T-helper 2 cell treated with Interferon-gamma antibody and Interleukin-4, amounts not matched to agents 5 μg/mL and 100 μg/mL, for 36 hours (primary cell): Measurements from ENCODE around the gene ITGAX.
"Not testable (repeated sequence)": the region's sequence is repeated elsewhere in the genome, so short reads cannot be mapped to it uniquely, and the experiment has no call there.

ENCODE experiments used
- DNase-seq: peaks from one replicate; pipeline ENCODE4 v3.0.0; 2021; ENCODE audit warnings: low spot score
- H3K27ac Mint-ChIP-seq: one replicate; pipeline ENCODE4 v1.8.0; 2021; ENCODE audit warnings: mild to moderate bottlenecking, mixed read lengths
- H3K27me3 Mint-ChIP-seq: one replicate; pipeline ENCODE4 v1.8.0; 2021; ENCODE audit warnings: low read depth, mixed read lengths
- H3K36me3 Mint-ChIP-seq: one replicate; pipeline ENCODE4 v1.8.0; 2021; ENCODE audit warnings: low read depth, mixed read lengths
- H3K4me1 Mint-ChIP-seq: one replicate; pipeline ENCODE4 v1.8.0; 2021; ENCODE audit warnings: low read depth, mixed read lengths
- H3K4me3 Mint-ChIP-seq: one replicate; pipeline ENCODE4 v1.8.0; 2022; ENCODE audit warnings: mild to moderate bottlenecking, moderate library complexity, mixed read lengths
- H3K9me3 Mint-ChIP-seq: one replicate; pipeline ENCODE4 v1.8.0; 2021; ENCODE audit warnings: mixed read lengths

ITGAX gene

GRCh38 chr16:31413943-31414342 lies 59.0 kb downstream of the ITGAX start:
- Mint-ChIP-seq H3K27ac (no peak overlapping the region), H3K4me1 (peaks cover 38% of the 10 kb centered on the region), H3K36me3 (no peaks in the 10 kb centered on the region), H3K4me3 (no peak overlapping the region), H3K9me3 (no peaks in the 10 kb centered on the region), H3K27me3 (no peaks in the 10 kb centered on the region)
- DNase-seq, result no peak

- Mint-ChIP-seq H3K9me3 (no peaks in the 10 kb centered on the region), H3K27me3 (no peaks in the 10 kb centered on the region), H3K4me3 (peak overlapping the region; percentile 19), H3K4me1 (peaks cover 38% of the 10 kb centered on the region), H3K36me3 (no peaks in the 10 kb centered on the region), H3K27ac (peak overlapping the region; percentile 60)
- DNase-seq, result no peak
Measured at GRCh38 chr16:31414706-31415105, 59.7 kb downstream of the ITGAX start.

- Mint-ChIP-seq H3K36me3 (peaks cover 3% of the 10 kb centered on the region), H3K27ac (no peak overlapping the region), H3K4me1 (peaks cover 47% of the 10 kb centered on the region), H3K9me3 (no peaks in the 10 kb centered on the region), H3K4me3 (no peak overlapping the region), H3K27me3 (no peaks in the 10 kb centered on the region)
- no peak for DNase-seq
Measured at GRCh38 chr16:31416371-31416770, 61.4 kb downstream of the ITGAX start.

GRCh38 chr16:31417036-31417435 lies 62.1 kb downstream of the ITGAX start:
- not testable (repeated sequence) for H3K9me3 Mint-ChIP-seq, H3K27me3 Mint-ChIP-seq, H3K4me3 Mint-ChIP-seq, DNase-seq, H3K36me3 Mint-ChIP-seq, H3K27ac Mint-ChIP-seq
- H3K4me1 Mint-ChIP-seq, result peaks cover 53% of the 10 kb centered on the region

GRCh38 chr16:31417916-31418315 lies 62.9 kb downstream of the ITGAX start:
- H3K36me3 Mint-ChIP-seq, result peaks cover 3% of the 10 kb centered on the region
- no peaks in the 10 kb centered on the region for H3K9me3 Mint-ChIP-seq
- no peak overlapping the region for H3K27ac Mint-ChIP-seq
- no peak overlapping the region for H3K4me3 Mint-ChIP-seq
- H3K27me3 Mint-ChIP-seq, result no peaks in the 10 kb centered on the region
- no peak for DNase-seq
- H3K4me1 Mint-ChIP-seq, result peaks cover 59% of the 10 kb centered on the region

GRCh38 chr16:31420037-31420436 lies 65.1 kb downstream of the ITGAX start:
- Mint-ChIP-seq H3K4me1 (peaks cover 53% of the 10 kb centered on the region), H3K27me3 (no peaks in the 10 kb centered on the region), H3K27ac (peak overlapping the region; percentile 86), H3K4me3 (peak overlapping the region; percentile 62), H3K36me3 (peaks cover 3% of the 10 kb centered on the region), H3K9me3 (no peaks in the 10 kb centered on the region)
- DNase-seq, result peak; percentile 33

GRCh38 chr16:31421587-31421986 lies 66.6 kb downstream of the ITGAX start:
- H3K36me3 Mint-ChIP-seq, result peaks cover 3% of the 10 kb centered on the region
- peak; percentile 82 for DNase-seq
- peak overlapping the region; percentile 62 for H3K4me3 Mint-ChIP-seq
- no peaks in the 10 kb centered on the region for H3K9me3 Mint-ChIP-seq
- H3K4me1 Mint-ChIP-seq, result peaks cover 44% of the 10 kb centered on the region
- H3K27me3 Mint-ChIP-seq, result no peaks in the 10 kb centered on the region
- peak overlapping the region; percentile 89 for H3K27ac Mint-ChIP-seq

- Mint-ChIP-seq H3K9me3 (no peaks in the 10 kb centered on the region), H3K4me1 (peaks cover 39% of the 10 kb centered on the region), H3K36me3 (peaks cover 3% of the 10 kb centered on the region), H3K4me3 (peak overlapping the region; percentile 40), H3K27me3 (no peaks in the 10 kb centered on the region), H3K27ac (peak overlapping the region; percentile 64)
- no peak for DNase-seq
Measured at GRCh38 chr16:31423241-31423640, 68.3 kb downstream of the ITGAX start.

- H3K36me3 Mint-ChIP-seq, result peaks cover 3% of the 10 kb centered on the region
- no peak overlapping the region for H3K27ac Mint-ChIP-seq
- no peak overlapping the region for H3K4me3 Mint-ChIP-seq
- no peak for DNase-seq
- H3K4me1 Mint-ChIP-seq, result peaks cover 41% of the 10 kb centered on the region
- H3K9me3 Mint-ChIP-seq, result no peaks in the 10 kb centered on the region
- H3K27me3 Mint-ChIP-seq, result no peaks in the 10 kb centered on the region
Measured at GRCh38 chr16:31423801-31424200, 68.8 kb downstream of the ITGAX start.

GRCh38 chr16:31427441-31428278 lies 72.7 kb downstream of the ITGAX start:
- no peaks in the 10 kb centered on the region for H3K27me3 Mint-ChIP-seq
- H3K9me3 Mint-ChIP-seq, result no peaks in the 10 kb centered on the region
- H3K36me3 Mint-ChIP-seq, result no peaks in the 10 kb centered on the region
- no peak overlapping the region for H3K27ac Mint-ChIP-seq
- DNase-seq, result peak; percentile 67
- H3K4me1 Mint-ChIP-seq, result peaks cover 34% of the 10 kb centered on the region
- no peak overlapping the region for H3K4me3 Mint-ChIP-seq

GRCh38 chr16:31428279-31428597 lies 73.3 kb downstream of the ITGAX start, which contains the start of gene COX6A2:
TSS of gene COX6A2 (minus strand) at chr16:31428360. CDS start at chr16:31428325, 35 bp downstream.
- no peak within 1 kb of the TSS for H3K27ac Mint-ChIP-seq
- no peaks in the 10 kb centered on the region for H3K36me3 Mint-ChIP-seq
- no peaks in the 10 kb centered on the region for H3K9me3 Mint-ChIP-seq
- H3K27me3 Mint-ChIP-seq, result no peaks in the 10 kb centered on the region
- DNase-seq, result no peak
- H3K4me3 Mint-ChIP-seq, result peak within 1 kb of the TSS; percentile 32
- peaks cover 29% of the 10 kb centered on the region for H3K4me1 Mint-ChIP-seq

- DNase-seq, result no peak
- no peaks in the 10 kb centered on the region for H3K36me3 Mint-ChIP-seq
- H3K27me3 Mint-ChIP-seq, result no peaks in the 10 kb centered on the region
- no peak overlapping the region for H3K4me3 Mint-ChIP-seq
- no peak overlapping the region for H3K27ac Mint-ChIP-seq
- no peaks in the 10 kb centered on the region for H3K9me3 Mint-ChIP-seq
- H3K4me1 Mint-ChIP-seq, result peaks cover 25% of the 10 kb centered on the region
Measured at GRCh38 chr16:31428638-31429247, 73.8 kb downstream of the ITGAX start.

GRCh38 chr16:31429314-31429713 lies 74.3 kb downstream of the ITGAX start:
- H3K27ac Mint-ChIP-seq, result no peak overlapping the region
- no peak for DNase-seq
- H3K4me3 Mint-ChIP-seq, result no peak overlapping the region
- H3K9me3 Mint-ChIP-seq, result no peaks in the 10 kb centered on the region
- H3K4me1 Mint-ChIP-seq, result peaks cover 21% of the 10 kb centered on the region
- no peaks in the 10 kb centered on the region for H3K36me3 Mint-ChIP-seq
- H3K27me3 Mint-ChIP-seq, result no peaks in the 10 kb centered on the region

- Mint-ChIP-seq H3K27me3 (no peaks in the 10 kb centered on the region), H3K36me3 (no peaks in the 10 kb centered on the region)
Measured at GRCh38 chr16:31429796-31430195, 74.8 kb downstream of the ITGAX start.

More at GRCh38 chr16:31429796-31430195, 74.8 kb downstream of the ITGAX start:
- H3K9me3 Mint-ChIP-seq, result no peaks in the 10 kb centered on the region
- DNase-seq, result no peak
- H3K4me1 Mint-ChIP-seq, result peaks cover 21% of the 10 kb centered on the region
- no peak overlapping the region for H3K4me3 Mint-ChIP-seq
- no peak overlapping the region for H3K27ac Mint-ChIP-seq
